Right lobe of liver (tissue), 6 donors: Measurements from ENCODE around the gene VSTM4. TPM values are rescaled to one million over a fixed set of nuclear protein-coding genes. Genes with fewer than 3 reads are reported as not detected.

Experiments used
- ATAC-seq, 4 donors: fragments of 200-7000 bp; cut with Tn5 transposase; one replicate each; pipeline ENCODE4 v1.9.1; 2020; ENCODE audit warnings: mild to moderate bottlenecking in 4 of 4, moderate library complexity in 4 of 4
- DNase-seq, 3 donors: peaks; one replicate each; pipeline ENCODE4 v3.0.0-alpha.2; 2020
- H3K27ac ChIP-seq, 3 donors: fragments of 200-600 bp; one replicate each; pipeline ENCODE4 v1.8.0; 2022
- H3K27me3 ChIP-seq, 2 donors: fragments of 200-600 bp; one replicate each; pipeline ENCODE4 v1.8.0; 2022
- H3K36me3 ChIP-seq, 4 donors: fragments of 200-600 bp; sonication (generic) in 1 of 4; one replicate each; pipeline versions ENCODE4 v1.5.1 to v1.8.0; 2017 to 2022; ENCODE audit warnings: control low read depth in 1 of 4
- H3K4me1 ChIP-seq, 4 donors: fragments of 200-600 bp; sonication (generic) in 1 of 4; one replicate each; pipeline versions ENCODE4 v1.5.1 to v1.8.0; 2017 to 2022; ENCODE audit warnings: control low read depth in 1 of 4
- H3K4me3 ChIP-seq, 3 donors: fragments of 200-600 bp; one replicate each; pipeline ENCODE4 v1.8.0; 2022
- H3K9me3 ChIP-seq, 4 donors: fragments of 200-600 bp; sonication (generic) in 1 of 4; one replicate each; pipeline versions ENCODE4 v1.5.1 to v1.8.0; 2017 to 2022; ENCODE audit warnings: control low read depth in 1 of 4
- POLR2A ChIP-seq: fragments of 450-650 bp; IDR thresholded peaks from one replicate; pipeline ENCODE4 v1.6.1; 2017; ENCODE audit warnings: antibody characterized with exemption, mild to moderate bottlenecking
- WGBS: methylation state at CpG from one replicate; pipeline ENCODE4 v1.1.6; 2018; ENCODE audit warnings: low coverage, low lambda C conversion rate; ENCODE audit not compliant: insufficient coverage; ENCODE audit errors: missing lambda C conversion rate; 5-methylcytosine and 5-hydroxymethylcytosine counted together
- intact Hi-C, 2 donors: fragments of 100-400 bp; cut with DNase I; formaldehyde crosslinking; loops; one replicate each; pipeline versions ENCODE4 v1.11.2 to v1.14.1; 2022
- total RNA-seq, 6 experiments: library from RNA; depleted of rRNA in 2 of 6; stranded (reverse); fragments of >200 nt in 2 of 6; fragmentation: NEBNext Ultra II Directional in 3 of 6; extraction: Animal tissue kit (Norgen Biotek cat#: 25700) in 3 of 6; gene quantifications; one replicate each; pipeline versions ENCODE4 v1.1.0 to v1.2.4, GENCODE V29; 2016 to 2023
- TF ChIP-seq, protein P1 (sequence below), 4 donors: fragments of 200-600 bp in 3 of 4; fragments of 450-650 bp in 1 of 4; IDR thresholded peaks; one replicate each; pipeline versions ENCODE4 v1.5.1 to v1.8.0; 2016 to 2022; ENCODE audit warnings: antibody characterized with exemption in 4 of 4, mild to moderate bottlenecking in 2 of 4
- donor health status: DM: no; HTN: yes; CAD: no.
- donor health status: DM: no; HTN: no; CAD: no.
- donor health status: DM: no; HTN: no; CAD: no.
- donor health status: DM: no; HTN: yes; CAD: no.
- donor health status: DM: no; HTN: yes; CAD: no.

Gene VSTM4
- total RNA-seq, 6 experiments from 2014 or later = 2.1 to 6.6 (median 3.1) TPM

DNA sequence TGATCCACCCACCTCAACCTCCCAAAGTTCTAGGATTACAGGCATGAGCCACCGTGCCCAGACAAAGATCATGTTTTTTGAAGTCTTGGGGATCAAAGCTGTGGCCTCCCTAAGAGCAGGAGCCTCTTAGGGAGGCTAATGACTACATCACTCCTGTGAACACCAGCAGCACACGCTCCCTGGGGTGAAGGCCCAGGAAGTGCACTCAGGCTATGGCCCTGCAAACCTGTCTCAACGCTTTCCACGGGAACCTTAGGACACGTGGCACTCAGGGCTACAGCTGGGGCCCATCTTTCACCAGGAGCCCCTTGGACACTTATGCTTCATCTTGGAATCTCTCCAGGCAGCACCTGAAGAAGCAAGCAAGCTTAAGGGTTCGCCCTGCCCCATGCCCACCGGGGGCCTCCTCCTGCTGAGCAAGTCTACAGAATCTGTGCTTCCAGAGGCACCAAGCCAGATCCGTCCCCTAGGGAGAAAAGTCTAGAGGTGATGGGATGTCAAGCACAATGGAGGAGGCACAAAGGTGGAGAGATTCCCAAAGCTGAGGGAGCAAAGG, 18.4 kb downstream of the VSTM4 start:
- no peaks in the 10 kb centered on the region for H3K4me1 ChIP-seq
- no peak overlapping the region for H3K4me3 ChIP-seq
- intact Hi-C loops = no loop called here
- H3K27ac ChIP-seq = no peak overlapping the region
- ATAC-seq = no peak
- H3K27me3 ChIP-seq = no peaks in the 10 kb centered on the region
- no peaks in the 10 kb centered on the region for H3K9me3 ChIP-seq
- no CpG with 5 or more reads among the region's 8 CpGs for WGBS
- no peaks in the 10 kb centered on the region for H3K36me3 ChIP-seq
- no peak for TF ChIP-seq POLR2A
- DNase-seq = no peak

DNA sequence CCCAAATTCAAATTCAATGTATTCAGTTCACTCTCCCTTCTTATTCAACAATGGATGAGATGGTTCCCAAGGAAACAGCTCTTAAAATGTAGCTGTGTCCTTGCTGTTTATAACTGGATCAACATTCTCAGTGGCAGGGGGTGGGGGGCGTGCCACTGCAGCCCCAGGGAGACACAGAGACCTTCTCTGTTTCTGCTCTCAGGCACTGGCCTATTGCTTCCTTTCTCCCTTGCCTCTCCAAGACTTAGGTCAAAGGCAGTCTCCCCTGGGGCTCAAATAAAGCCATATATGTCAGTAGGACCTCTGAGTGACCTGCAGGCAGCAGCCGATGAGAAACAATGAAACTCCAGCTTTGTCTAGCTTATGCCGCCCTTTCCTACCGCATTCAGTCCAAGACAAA, 20.7 kb downstream of the VSTM4 start:
- H3K4me1 ChIP-seq = no peaks in the 10 kb centered on the region
- no peaks in the 10 kb centered on the region for H3K27me3 ChIP-seq
- no peak overlapping the region for H3K27ac ChIP-seq
- H3K36me3 ChIP-seq = no peaks in the 10 kb centered on the region
- TF ChIP-seq POLR2A = no peak
- TF ChIP-seq, protein P1, sequence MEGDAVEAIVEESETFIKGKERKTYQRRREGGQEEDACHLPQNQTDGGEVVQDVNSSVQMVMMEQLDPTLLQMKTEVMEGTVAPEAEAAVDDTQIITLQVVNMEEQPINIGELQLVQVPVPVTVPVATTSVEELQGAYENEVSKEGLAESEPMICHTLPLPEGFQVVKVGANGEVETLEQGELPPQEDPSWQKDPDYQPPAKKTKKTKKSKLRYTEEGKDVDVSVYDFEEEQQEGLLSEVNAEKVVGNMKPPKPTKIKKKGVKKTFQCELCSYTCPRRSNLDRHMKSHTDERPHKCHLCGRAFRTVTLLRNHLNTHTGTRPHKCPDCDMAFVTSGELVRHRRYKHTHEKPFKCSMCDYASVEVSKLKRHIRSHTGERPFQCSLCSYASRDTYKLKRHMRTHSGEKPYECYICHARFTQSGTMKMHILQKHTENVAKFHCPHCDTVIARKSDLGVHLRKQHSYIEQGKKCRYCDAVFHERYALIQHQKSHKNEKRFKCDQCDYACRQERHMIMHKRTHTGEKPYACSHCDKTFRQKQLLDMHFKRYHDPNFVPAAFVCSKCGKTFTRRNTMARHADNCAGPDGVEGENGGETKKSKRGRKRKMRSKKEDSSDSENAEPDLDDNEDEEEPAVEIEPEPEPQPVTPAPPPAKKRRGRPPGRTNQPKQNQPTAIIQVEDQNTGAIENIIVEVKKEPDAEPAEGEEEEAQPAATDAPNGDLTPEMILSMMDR (IDR thresholded peaks at IDR 0.05) = no peak
- H3K4me3 ChIP-seq = no peak overlapping the region
- WGBS = 61% methylated on average over 2 of the region's 4 CpGs
- ATAC-seq (no peak), DNase-seq (no peak)
- intact Hi-C loops = no loop called here
- no peaks in the 10 kb centered on the region for H3K9me3 ChIP-seq

DNA sequence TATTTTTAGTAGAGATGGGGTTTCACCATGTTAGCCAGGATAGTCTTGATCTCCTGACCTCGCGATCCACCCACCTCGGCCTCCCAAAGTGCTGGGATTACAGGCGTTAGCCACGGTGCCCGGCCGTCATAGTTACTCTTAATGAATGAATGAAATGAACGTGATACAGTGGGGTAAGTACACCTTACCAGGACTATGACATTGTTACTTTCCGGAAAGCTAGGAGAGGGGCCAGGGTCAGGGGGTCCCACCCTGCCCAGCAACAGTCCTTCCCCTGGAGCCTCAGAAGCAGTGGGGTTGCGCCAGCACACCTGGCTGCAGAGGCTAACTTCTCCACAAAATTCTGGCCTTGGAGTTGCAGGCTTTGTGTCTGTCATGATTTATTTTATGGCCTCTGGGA, 21.4 kb downstream of the VSTM4 start:
- DNase-seq (no peak), ATAC-seq (no peak)
- H3K27ac ChIP-seq = no peak overlapping the region
- intact Hi-C loops = no loop called here
- no peak overlapping the region for H3K4me3 ChIP-seq
- 96% methylated on average over 8 of the region's 10 CpGs for WGBS
- H3K36me3 ChIP-seq = no peaks in the 10 kb centered on the region
- H3K27me3 ChIP-seq = no peaks in the 10 kb centered on the region
- no peaks in the 10 kb centered on the region for H3K4me1 ChIP-seq
- no peak for TF ChIP-seq POLR2A
- TF ChIP-seq, protein P1 (IDR thresholded peaks at IDR 0.05) = no peak
- H3K9me3 ChIP-seq = no peaks in the 10 kb centered on the region

DNA sequence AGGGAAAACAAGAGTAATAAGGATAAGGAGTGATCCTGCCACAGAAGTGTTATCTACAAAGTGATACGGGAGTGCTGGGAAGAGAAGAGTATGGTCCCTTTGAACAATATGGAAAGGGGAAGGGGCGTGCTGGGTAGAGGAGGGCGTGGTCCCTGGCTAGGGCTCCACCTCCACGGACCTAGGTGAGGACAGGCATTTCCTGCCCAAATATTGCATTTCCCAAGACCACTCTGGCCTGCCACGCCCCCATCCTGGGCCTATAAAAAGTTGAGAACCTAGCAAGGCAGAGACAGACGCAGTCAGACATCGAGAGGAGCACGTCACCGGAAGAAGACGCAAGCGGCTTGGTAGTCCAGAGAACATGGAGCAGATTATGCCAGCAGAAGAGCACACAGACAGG, 22.8 kb downstream of the VSTM4 start:
- no peaks in the 10 kb centered on the region for H3K4me1 ChIP-seq

DNA sequence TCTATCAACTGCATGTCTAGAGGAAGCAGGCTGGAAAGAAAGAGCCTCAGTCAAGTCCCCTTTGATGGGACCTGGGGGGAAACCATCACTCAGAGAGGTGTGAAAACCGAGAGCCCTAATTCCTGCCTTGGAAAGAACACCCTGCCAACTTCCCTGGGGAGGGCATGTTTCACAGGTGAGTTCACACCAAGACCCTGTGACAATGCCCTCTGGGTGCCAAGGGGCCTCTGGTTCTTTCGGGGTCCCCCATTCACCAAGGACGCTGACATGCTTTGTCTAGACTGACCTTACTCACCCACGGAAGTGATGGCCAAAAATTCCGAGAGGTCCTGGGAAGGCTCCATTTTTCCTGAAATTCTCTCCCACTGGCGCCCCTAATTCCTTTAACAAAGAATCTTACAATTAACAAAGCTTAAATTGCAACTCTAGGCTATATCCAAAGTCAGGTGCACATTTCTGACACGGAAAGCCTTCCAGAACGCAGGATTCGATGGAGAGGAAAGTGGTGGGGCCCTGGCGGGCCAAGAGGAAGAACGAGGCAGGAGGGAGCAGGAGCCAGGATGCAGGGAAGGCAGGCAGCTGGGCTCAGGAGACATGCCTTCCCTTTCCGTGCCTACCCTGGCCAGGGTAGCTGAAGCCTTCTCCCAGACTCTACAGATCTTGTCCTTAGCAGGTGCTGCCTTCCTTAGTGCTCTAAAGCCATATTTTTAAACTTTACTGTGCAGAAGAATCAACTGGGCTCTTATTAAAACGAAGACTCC, 23.7 kb downstream of the VSTM4 start:
- 83% methylated on average over 6 of the region's 13 CpGs for WGBS
- Histone ChIP-seq H3K9me3 (no peaks in the 10 kb centered on the region), H3K27ac (no peak overlapping the region), H3K36me3 (no peaks in the 10 kb centered on the region), H3K4me1 (no peaks in the 10 kb centered on the region), H3K4me3 (no peak overlapping the region), H3K27me3 (no peaks in the 10 kb centered on the region)
- DNase-seq (no peak), ATAC-seq (no peak)
- intact Hi-C loops = no loop called here
- TF ChIP-seq, protein P1 (IDR thresholded peaks at IDR 0.05) = no peak
- no peak for TF ChIP-seq POLR2A

More for the DNA sequence above, 22.8 kb downstream of the VSTM4 start:
- Histone ChIP-seq H3K27me3 (no peaks in the 10 kb centered on the region), H3K36me3 (no peaks in the 10 kb centered on the region), H3K4me3 (no peak overlapping the region), H3K9me3 (no peaks in the 10 kb centered on the region), H3K27ac (no peak overlapping the region)
- WGBS = 89% methylated on average over 9 of the region's 11 CpGs
- no peak for TF ChIP-seq POLR2A
- TF ChIP-seq, protein P1 (IDR thresholded peaks at IDR 0.05) = no peak
- ATAC-seq = no peak
- intact Hi-C loops = no loop called here
- no peak for DNase-seq
